Gastrocnemius medialis (tissue), 4 donors: ENCODE data around the gene AVPR2.

ENCODE experiments used
- POLR2A ChIP-seq, 2 donors: fragments of 450-650 bp; IDR thresholded peaks; one replicate each; pipeline ENCODE4 v1.6.1; 2017; ENCODE audit warnings: antibody characterized with exemption in 2 of 2, mild to moderate bottlenecking in 2 of 2, moderate library complexity in 2 of 2
- TF ChIP-seq, protein P1 (sequence below), 5 experiments: fragments of 450-650 bp in 3 of 5; fragments of 200-600 bp in 2 of 5; sonication (generic) in 2 of 5; IDR thresholded peaks in 4 of 5; conservative IDR thresholded peaks in 1 of 5; 1 replicate in 4 of 5; 2 replicates in 1 of 5; pipeline ENCODE4 v1.5.1; 2016 to 2019; ENCODE audit warnings: antibody characterized with exemption in 5 of 5, mild to moderate bottlenecking in 3 of 5, moderate library complexity in 3 of 5

DNA sequence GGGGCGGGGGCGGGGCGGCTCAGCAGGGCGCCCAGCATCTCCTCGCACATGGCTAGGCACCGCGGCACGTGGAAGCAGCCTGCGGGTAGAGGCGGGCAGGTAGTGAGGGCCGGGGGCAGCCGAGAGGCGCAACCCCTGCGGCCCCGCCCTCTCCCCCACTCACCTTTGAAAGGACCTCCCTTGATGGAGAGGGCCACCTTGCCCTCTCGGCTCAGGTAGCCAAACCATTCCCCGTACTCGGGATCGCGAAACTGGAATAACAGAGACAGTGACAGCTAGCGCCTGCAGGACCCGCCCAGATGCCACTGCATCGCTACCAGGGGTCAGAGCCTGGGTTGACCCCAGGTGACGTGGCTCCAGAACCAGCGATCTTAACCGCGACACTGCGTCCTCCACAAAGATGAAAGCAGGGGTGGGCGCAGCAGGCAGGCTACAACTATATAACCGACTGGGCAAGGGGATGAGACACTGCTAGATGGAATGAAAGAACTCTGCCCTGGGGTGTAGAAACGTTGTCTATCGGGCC, 30.9 kb downstream of the AVPR2 start:
- no peak for TF ChIP-seq POLR2A (IDR thresholded peaks at IDR 0.05)
- TF ChIP-seq, protein P1, sequence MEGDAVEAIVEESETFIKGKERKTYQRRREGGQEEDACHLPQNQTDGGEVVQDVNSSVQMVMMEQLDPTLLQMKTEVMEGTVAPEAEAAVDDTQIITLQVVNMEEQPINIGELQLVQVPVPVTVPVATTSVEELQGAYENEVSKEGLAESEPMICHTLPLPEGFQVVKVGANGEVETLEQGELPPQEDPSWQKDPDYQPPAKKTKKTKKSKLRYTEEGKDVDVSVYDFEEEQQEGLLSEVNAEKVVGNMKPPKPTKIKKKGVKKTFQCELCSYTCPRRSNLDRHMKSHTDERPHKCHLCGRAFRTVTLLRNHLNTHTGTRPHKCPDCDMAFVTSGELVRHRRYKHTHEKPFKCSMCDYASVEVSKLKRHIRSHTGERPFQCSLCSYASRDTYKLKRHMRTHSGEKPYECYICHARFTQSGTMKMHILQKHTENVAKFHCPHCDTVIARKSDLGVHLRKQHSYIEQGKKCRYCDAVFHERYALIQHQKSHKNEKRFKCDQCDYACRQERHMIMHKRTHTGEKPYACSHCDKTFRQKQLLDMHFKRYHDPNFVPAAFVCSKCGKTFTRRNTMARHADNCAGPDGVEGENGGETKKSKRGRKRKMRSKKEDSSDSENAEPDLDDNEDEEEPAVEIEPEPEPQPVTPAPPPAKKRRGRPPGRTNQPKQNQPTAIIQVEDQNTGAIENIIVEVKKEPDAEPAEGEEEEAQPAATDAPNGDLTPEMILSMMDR (IDR thresholded peaks at IDR 0.05 in 4 of 5, conservative IDR thresholded peaks at IDR 0.05 in 1 of 5): no peak
